SK-N-SH (cell line): ENCODE data around the gene DIO3.

Experiments
- CHD2 ChIP-seq: fragments of 150-350 bp; IDR thresholded peaks from 2 replicates; pipeline ENCODE4 v1.6.1; 2018; ENCODE audit warnings: low read length; ENCODE audit not compliant: partially characterized antibody
- CTCF ChIP-seq: fragments of 200-600 bp; sonication (generic); IDR thresholded peaks from 2 replicates; pipeline ENCODE4 v1.6.1; 2017; ENCODE audit warnings: antibody characterized with exemption, mild to moderate bottlenecking, moderate library complexity
- ELF1 ChIP-seq: IDR thresholded peaks from 2 replicates; pipeline ENCODE4 v1.4.0; 2012
- EP300 ChIP-seq, 2 experiments: IDR thresholded peaks; 2 replicates each; pipeline versions ENCODE4 v1.4.0 to v1.6.1; 2012; ENCODE audit warnings: borderline replicate concordance in 1 of 2, low read depth in 1 of 2, low read length in 1 of 2
- FOSL2 ChIP-seq: IDR thresholded peaks from 2 replicates; pipeline ENCODE4 v1.4.0; 2012; ENCODE audit warnings: low read depth, mild to moderate bottlenecking, moderate library complexity, borderline replicate concordance
- FOXM1 ChIP-seq: IDR thresholded peaks from 2 replicates; pipeline ENCODE4 v1.4.0; 2012; ENCODE audit warnings: low read depth, mild to moderate bottlenecking
- IRF3 ChIP-seq: fragments of 150-350 bp; IDR thresholded peaks from 2 replicates; pipeline ENCODE4 v1.6.1; 2016; ENCODE audit warnings: mild to moderate bottlenecking, low read depth, low read length
- MAX ChIP-seq: IDR thresholded peaks from 2 replicates; pipeline ENCODE4 v1.4.0; 2012; ENCODE audit warnings: low read depth
- MXI1 ChIP-seq: IDR thresholded peaks from 2 replicates; pipeline ENCODE4 v1.6.1; 2012; ENCODE audit warnings: mild to moderate bottlenecking, low read depth, low read length, improper control_type of control experiment
- POLR2AphosphoS5 ChIP-seq: IDR thresholded peaks from 2 replicates; pipeline ENCODE4 v1.6.1; 2012; ENCODE audit warnings: low read depth, low read length
- RCOR1 ChIP-seq: fragments of 150-350 bp; IDR thresholded peaks from 2 replicates; pipeline ENCODE4 v1.6.1; 2017; ENCODE audit warnings: antibody characterized with exemption, low read length
- REST ChIP-seq: IDR thresholded peaks from 2 replicates; pipeline ENCODE4 v1.6.1; 2012; ENCODE audit warnings: mild to moderate bottlenecking, low read depth, low read length, moderate library complexity
- SMC3 ChIP-seq: IDR thresholded peaks from 2 replicates; pipeline ENCODE4 v1.6.1; 2012; ENCODE audit warnings: low read depth, low read length, improper control_type of control experiment

- TF ChIP-seq CTCF: no peak
- no peak for TF ChIP-seq FOSL2
- TF ChIP-seq FOXM1: no peak
- no peak for TF ChIP-seq MAX
- no peak for TF ChIP-seq SMC3
- no peak for TF ChIP-seq CHD2
- TF ChIP-seq MXI1: no peak
- no peak for TF ChIP-seq IRF3
- TF ChIP-seq REST: no peak
- no peak for TF ChIP-seq POLR2AphosphoS5
- TF ChIP-seq EP300 (IDR thresholded peaks at IDR 0.05; ENCODE audit: borderline replicate concordance in 1 of 2, low read depth in 1 of 2, low read length in 1 of 2): no peak
- no peak for TF ChIP-seq RCOR1
- TF ChIP-seq ELF1: no peak
These were observed 2.6 kb downstream of the DIO3 start for GRCh38 chr14:101563654-101564443.
